Mesenchymal stem cell (in vitro differentiated cells and primary cell): ENCODE data around the gene GLT8D1.
"Not testable (repeated sequence)": the region's sequence is repeated elsewhere in the genome, so short reads cannot be mapped to it uniquely, and the experiment has no call there.

Source experiments
- DNase-seq: peaks from one replicate; pipeline ENCODE4 v3.0.0-alpha.2; 2013
- H2AFZ ChIP-seq: one replicate; pipeline ENCODE4 v1.6.1; 2013; ENCODE audit warnings: low read depth, mild to moderate bottlenecking, control low read depth, inconsistent platforms, low read length, moderate library complexity
- H2AK5ac ChIP-seq: 2 replicates; pipeline ENCODE4 v1.6.1; 2013; ENCODE audit warnings: low read length, moderate library complexity, mild to moderate bottlenecking, inconsistent platforms; ENCODE audit not compliant: severe bottlenecking
- H2BK120ac ChIP-seq: one replicate; pipeline ENCODE4 v1.6.1; 2013; ENCODE audit warnings: low read depth, mild to moderate bottlenecking, inconsistent platforms, low read length, moderate library complexity
- H2BK12ac ChIP-seq, 2 experiments: one replicate each; pipeline ENCODE4 v1.6.1; 2013; ENCODE audit warnings: inconsistent platforms in 2 of 2, low read length in 2 of 2, mild to moderate bottlenecking in 2 of 2, moderate library complexity in 2 of 2, control low read depth in 1 of 2
- H2BK15ac ChIP-seq: one replicate; pipeline ENCODE4 v1.6.1; 2013; ENCODE audit warnings: mild to moderate bottlenecking, low read depth, inconsistent platforms; ENCODE audit not compliant: poor library complexity, severe bottlenecking
- H2BK5ac ChIP-seq: 2 replicates; pipeline ENCODE4 v1.6.1; 2013; ENCODE audit warnings: low read depth, mild to moderate bottlenecking, low read length, control low read depth, inconsistent platforms; ENCODE audit not compliant: poor library complexity, severe bottlenecking
- H3K14ac ChIP-seq, 2 experiments: one replicate each; pipeline ENCODE4 v1.6.1; 2013; ENCODE audit warnings: inconsistent platforms in 2 of 2, low read length in 2 of 2, control low read depth in 1 of 2, mild to moderate bottlenecking in 1 of 2, moderate library complexity in 1 of 2
- H3K18ac ChIP-seq, 2 experiments: one replicate each; pipeline ENCODE4 v1.6.1; 2013; ENCODE audit warnings: inconsistent platforms in 2 of 2, low read length in 2 of 2, control low read depth in 1 of 2, low read depth in 1 of 2, mild to moderate bottlenecking in 1 of 2
- H3K23ac ChIP-seq, 2 experiments: one replicate each; pipeline ENCODE4 v1.6.1; 2013; ENCODE audit warnings: inconsistent platforms in 2 of 2, low read length in 2 of 2, mild to moderate bottlenecking in 2 of 2, moderate library complexity in 2 of 2, control low read depth in 1 of 2
- H3K27ac ChIP-seq: 2 replicates; pipeline ENCODE4 v1.5.1; 2013; ENCODE audit warnings: mild to moderate bottlenecking, moderate library complexity, low read length, control low read depth, inconsistent platforms; ENCODE audit not compliant: poor library complexity, severe bottlenecking
- H3K27me3 ChIP-seq, 2 experiments: 2 replicates each; pipeline versions ENCODE4 v1.6.1 to v1.7.0; 2013; ENCODE audit warnings: low read length in 2 of 2, mild to moderate bottlenecking in 2 of 2, moderate library complexity in 2 of 2, control low read depth in 1 of 2, inconsistent platforms in 1 of 2; ENCODE audit not compliant: control insufficient read depth in 1 of 2, insufficient read depth in 1 of 2
- H3K36me3 ChIP-seq, 2 experiments: 2 replicates each; pipeline versions ENCODE4 v1.6.1 to v1.7.0; 2013; ENCODE audit warnings: low read length in 2 of 2, control low read depth in 1 of 2, inconsistent platforms in 1 of 2, low read depth in 1 of 2, mild to moderate bottlenecking in 1 of 2; ENCODE audit not compliant: insufficient read depth in 2 of 2, control insufficient read depth in 1 of 2
- H3K4ac ChIP-seq, 2 experiments: one replicate each; pipeline ENCODE4 v1.6.1; 2013; ENCODE audit warnings: inconsistent platforms in 2 of 2, low read length in 2 of 2, mild to moderate bottlenecking in 2 of 2, moderate library complexity in 2 of 2, control low read depth in 1 of 2, low read depth in 1 of 2
- H3K4me1 ChIP-seq: 2 replicates; pipeline ENCODE4 v1.6.1; 2013; ENCODE audit warnings: low read depth, low read length, control low read depth; ENCODE audit not compliant: control insufficient read depth, insufficient read depth
- H3K4me2 ChIP-seq: 2 replicates; pipeline ENCODE4 v1.6.1; 2013; ENCODE audit warnings: low read length, mild to moderate bottlenecking, inconsistent platforms; ENCODE audit not compliant: poor library complexity, severe bottlenecking
- H3K4me3 ChIP-seq, 2 experiments: 2 replicates each; pipeline versions ENCODE4 v1.5.1 to v1.7.0; 2013; ENCODE audit warnings: low read length in 2 of 2, mild to moderate bottlenecking in 2 of 2, control low read depth in 1 of 2, low read depth in 1 of 2; ENCODE audit not compliant: insufficient read depth in 1 of 2
- H3K79me1 ChIP-seq: replicated peaks from 2 replicates; pipeline ENCODE4 v1.6.1; 2013; ENCODE audit warnings: mild to moderate bottlenecking, control low read depth, low read length, inconsistent platforms; ENCODE audit not compliant: poor library complexity, severe bottlenecking
- H3K9ac ChIP-seq: 2 replicates; pipeline ENCODE4 v1.7.0; 2013; ENCODE audit warnings: mild to moderate bottlenecking, low read length, moderate library complexity
- H3K9me3 ChIP-seq: 2 replicates; pipeline ENCODE4 v1.7.0; 2013; ENCODE audit warnings: mild to moderate bottlenecking, low read length; ENCODE audit not compliant: control insufficient read depth
- H4K8ac ChIP-seq: one replicate; pipeline ENCODE4 v1.6.1; 2013; ENCODE audit warnings: inconsistent platforms, mild to moderate bottlenecking, low read length, moderate library complexity
- H4K91ac ChIP-seq: one replicate; pipeline ENCODE4 v1.6.1; 2013; ENCODE audit warnings: mild to moderate bottlenecking, low read length, inconsistent platforms
- WGBS: methylation state at CpG from one replicate; pipeline ENCODE4 v1.1.7; 2013; ENCODE audit warnings: mixed read lengths; 5-methylcytosine and 5-hydroxymethylcytosine counted together

The GLT8D1 gene

DNA sequence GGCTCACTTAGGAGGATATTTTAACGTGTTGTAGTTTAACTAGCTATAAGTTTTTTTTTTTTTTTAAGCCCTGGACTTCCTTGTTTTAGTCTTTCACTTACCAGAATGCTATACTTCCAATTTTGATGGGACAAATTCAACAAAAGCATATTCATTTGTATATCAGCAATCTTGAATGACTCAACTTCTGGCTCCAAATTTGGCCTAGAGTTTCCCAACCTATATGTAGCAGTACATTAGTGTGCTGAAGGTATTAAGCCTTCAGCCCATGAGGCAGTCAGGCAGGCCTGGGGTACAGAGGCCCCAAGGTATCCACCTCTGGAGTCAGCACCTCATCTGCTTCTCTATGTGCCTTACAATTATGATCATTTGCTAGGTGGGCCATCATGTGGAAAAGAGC lies 25.8 kb downstream of the GLT8D1 start:
- Histone ChIP-seq H3K14ac (no peak overlapping the region), H3K9ac (no peak overlapping the region), H3K79me1 (peaks cover 14% of the 10 kb centered on the region), H2BK12ac (no peak overlapping the region), H3K9me3 (no peaks in the 10 kb centered on the region), H2AK5ac (no peak overlapping the region), H3K4me2 (no peak overlapping the region), H2AFZ (no peak overlapping the region), H3K18ac (no peak overlapping the region), H3K27ac (no peak overlapping the region), H3K36me3 (peaks cover 11 to 52% of the 10 kb centered on the region in 2 experiments), H3K4ac (no peak overlapping the region), H3K27me3 (no peaks in the 10 kb centered on the region), H2BK120ac (no peak overlapping the region), H3K4me3 (no peak overlapping the region), H2BK15ac (no peak overlapping the region), H4K8ac (no peak overlapping the region), H3K4me1 (peaks cover 4% of the 10 kb centered on the region), H3K23ac (no peak overlapping the region), H4K91ac (no peak overlapping the region), H2BK5ac (no peak overlapping the region)
- DNase-seq, result no peak
- WGBS, result no CpG with 5 or more reads among the region's 1 CpG

- Histone ChIP-seq H3K36me3 (peaks cover 12 to 54% of the 10 kb centered on the region in 2 experiments), H3K27ac (no peak overlapping the region), H3K9me3 (no peaks in the 10 kb centered on the region), H3K9ac (peak overlapping the region; percentile 45), H4K91ac (no peak overlapping the region), H2BK15ac (no peak overlapping the region), H3K27me3 (no peaks in the 10 kb centered on the region), H3K4me1 (peaks cover 4% of the 10 kb centered on the region), H4K8ac (no peak overlapping the region), H2BK5ac (no peak overlapping the region), H3K79me1 (peaks cover 14% of the 10 kb centered on the region), H2AK5ac (no peak overlapping the region), H3K4me3 (no peak overlapping the region), H3K23ac (no peak overlapping the region), H3K4me2 (no peak overlapping the region), H3K18ac (no peak overlapping the region), H2AFZ (no peak overlapping the region), H3K14ac (no peak overlapping the region), H2BK12ac (no peak overlapping the region), H3K4ac (no peak overlapping the region), H2BK120ac (no peak overlapping the region)
- WGBS, result 98% methylated on average over 3 of the region's 3 CpGs
- no peak for DNase-seq
Measured at GRCh38 chr3:52679199-52679538, 26.4 kb downstream of the GLT8D1 start.

- no peak overlapping the region for H2BK15ac ChIP-seq
- no peak overlapping the region for H3K4me2 ChIP-seq
- H3K9me3 ChIP-seq, result no peaks in the 10 kb centered on the region
- WGBS, result 97% methylated on average over 4 of the region's 6 CpGs
- H3K27me3 ChIP-seq, result no peaks in the 10 kb centered on the region
- peaks cover 2% of the 10 kb centered on the region for H3K4me1 ChIP-seq
- H4K91ac ChIP-seq, result no peak overlapping the region
- no peak overlapping the region for H3K14ac ChIP-seq
- no peak overlapping the region for H2AFZ ChIP-seq
- peak overlapping the region; percentile 45 for H3K9ac ChIP-seq
- H3K23ac ChIP-seq, result no peak overlapping the region
- H4K8ac ChIP-seq, result no peak overlapping the region
- DNase-seq, result no peak
- H3K27ac ChIP-seq, result no peak overlapping the region
- H3K79me1 ChIP-seq, result peaks cover 14% of the 10 kb centered on the region
- no peak overlapping the region for H2AK5ac ChIP-seq
- H3K4me3 ChIP-seq, result no peak overlapping the region
- no peak overlapping the region for H2BK5ac ChIP-seq
- H3K4ac ChIP-seq, result no peak overlapping the region
- H3K36me3 ChIP-seq, result peaks cover 13 to 54% of the 10 kb centered on the region in 2 experiments
- H2BK12ac ChIP-seq, result no peak overlapping the region
- no peak overlapping the region for H3K18ac ChIP-seq
- no peak overlapping the region for H2BK120ac ChIP-seq
Measured at GRCh38 chr3:52678265-52679198, 27.1 kb downstream of the GLT8D1 start.

DNA sequence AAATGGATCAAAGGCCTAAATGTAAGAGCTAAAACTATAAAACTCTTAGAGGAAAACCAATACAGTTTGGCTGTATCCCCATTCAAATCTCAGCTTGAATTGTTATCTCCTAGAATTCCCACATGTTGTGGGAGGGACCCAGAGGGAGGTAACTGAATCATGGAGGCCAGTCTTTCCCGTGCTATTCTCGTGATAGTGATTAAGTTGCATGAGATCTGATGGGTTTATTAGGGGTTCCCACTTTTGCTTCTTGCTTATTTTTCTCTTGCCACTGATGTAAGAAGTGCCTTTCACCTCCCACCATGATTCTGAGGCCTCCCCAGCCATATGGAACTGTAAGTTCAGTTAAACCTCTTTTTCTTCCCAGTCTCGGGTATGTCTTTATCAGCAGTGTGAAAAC lies 29.4 kb downstream of the GLT8D1 start:
- not testable (repeated sequence) for H3K14ac ChIP-seq, H3K27ac ChIP-seq, H3K4me2 ChIP-seq, H2BK15ac ChIP-seq, H2BK12ac ChIP-seq, H3K4ac ChIP-seq, H2BK120ac ChIP-seq, H2BK5ac ChIP-seq, H3K9ac ChIP-seq, H4K8ac ChIP-seq, H2AFZ ChIP-seq, H2AK5ac ChIP-seq, H4K91ac ChIP-seq, H3K4me1 ChIP-seq, H3K4me3 ChIP-seq, H3K23ac ChIP-seq, H3K9me3 ChIP-seq, H3K27me3 ChIP-seq, DNase-seq, H3K18ac ChIP-seq
- 96% methylated on average over 3 of the region's 3 CpGs for WGBS
- Histone ChIP-seq H3K36me3 (peaks cover 16 to 67% of the 10 kb centered on the region in 2 experiments), H3K79me1 (peaks cover 17% of the 10 kb centered on the region)
